ENCODE measurements around the gene KRT4. TPM values are rescaled to one million over a fixed set of nuclear protein-coding genes. Genes with fewer than 3 reads are reported as not detected.

KRT4 gene
- total and polyA plus RNA-seq, 2 experiments from 2014 or later = not detected

DNA sequence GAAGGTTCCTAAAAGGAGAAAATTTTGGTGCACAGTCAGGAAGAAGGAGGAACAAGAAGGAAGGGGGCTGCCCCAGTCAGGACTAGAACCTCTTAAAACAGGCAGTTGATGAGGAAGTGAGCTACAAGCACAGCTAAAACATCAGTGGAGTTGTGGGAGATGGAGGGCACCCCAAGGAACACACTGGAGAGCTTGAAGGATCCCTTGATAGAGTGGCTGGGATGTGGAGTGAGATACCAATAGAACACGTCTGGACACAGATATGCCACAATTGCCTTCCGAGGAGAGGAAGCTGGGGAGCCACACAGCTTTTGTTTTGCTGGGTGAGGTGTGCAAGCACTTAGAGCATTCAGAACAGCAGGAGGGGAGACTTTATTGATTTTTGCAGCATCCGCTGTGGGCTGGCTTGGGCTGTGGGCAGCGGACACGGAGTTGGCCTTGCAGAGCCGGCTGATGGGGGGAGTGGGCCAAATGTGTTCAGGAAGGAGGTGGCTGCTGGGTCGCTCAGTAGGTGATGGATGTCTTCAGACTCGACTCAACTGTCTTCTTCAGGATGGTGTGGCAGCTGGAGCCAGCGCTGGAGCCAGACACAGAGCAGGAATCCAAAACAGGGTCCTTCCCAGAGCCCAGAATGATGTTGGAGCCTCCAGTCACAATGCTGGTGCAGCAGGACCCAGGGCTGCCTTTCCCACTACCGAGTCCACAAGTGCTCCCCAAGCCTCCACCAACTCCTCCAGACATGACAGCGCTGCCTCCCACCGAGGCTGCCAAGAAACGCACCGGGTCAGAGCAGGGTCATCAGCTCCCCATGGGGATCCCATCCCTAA lies 24.9 kb upstream of the KRT4 start:
- no peak for DNase-seq (ENCODE audit: low spot score)
- H3K4me3 Mint-ChIP-seq = no peak overlapping the region
- no peaks in the 10 kb centered on the region for H3K36me3 ChIP-seq (ENCODE audit: insufficient read depth)

More for the DNA sequence above, 24.9 kb upstream of the KRT4 start:
- Histone ChIP-seq H2AFZ (no peak overlapping the region), H3K27ac (ENCODE audit: low read depth) (no peak overlapping the region), H3K27me3 (ENCODE audit: insufficient read depth) (no peaks in the 10 kb centered on the region), H3K4me2 (no peak overlapping the region), H3K79me2 (replicated peaks; ENCODE audit: insufficient read depth) (no peaks in the 10 kb centered on the region), H3K9me2 (ENCODE audit: insufficient read depth) (no peaks in the 10 kb centered on the region), H3K4me3 (no peak overlapping the region), H3K4me1 (ENCODE audit: insufficient read depth) (no peaks in the 10 kb centered on the region), H4K20me1 (replicated peaks; ENCODE audit: insufficient read depth) (no peaks in the 10 kb centered on the region), H3F3A (replicated peaks; ENCODE audit: low read depth) (no peaks in the 10 kb centered on the region)
- TF ChIP-seq, protein P1, sequence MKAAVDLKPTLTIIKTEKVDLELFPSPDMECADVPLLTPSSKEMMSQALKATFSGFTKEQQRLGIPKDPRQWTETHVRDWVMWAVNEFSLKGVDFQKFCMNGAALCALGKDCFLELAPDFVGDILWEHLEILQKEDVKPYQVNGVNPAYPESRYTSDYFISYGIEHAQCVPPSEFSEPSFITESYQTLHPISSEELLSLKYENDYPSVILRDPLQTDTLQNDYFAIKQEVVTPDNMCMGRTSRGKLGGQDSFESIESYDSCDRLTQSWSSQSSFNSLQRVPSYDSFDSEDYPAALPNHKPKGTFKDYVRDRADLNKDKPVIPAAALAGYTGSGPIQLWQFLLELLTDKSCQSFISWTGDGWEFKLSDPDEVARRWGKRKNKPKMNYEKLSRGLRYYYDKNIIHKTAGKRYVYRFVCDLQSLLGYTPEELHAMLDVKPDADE (IDR thresholded peaks at IDR 0.05) = no peak
- TF ChIP-seq, protein P2, sequence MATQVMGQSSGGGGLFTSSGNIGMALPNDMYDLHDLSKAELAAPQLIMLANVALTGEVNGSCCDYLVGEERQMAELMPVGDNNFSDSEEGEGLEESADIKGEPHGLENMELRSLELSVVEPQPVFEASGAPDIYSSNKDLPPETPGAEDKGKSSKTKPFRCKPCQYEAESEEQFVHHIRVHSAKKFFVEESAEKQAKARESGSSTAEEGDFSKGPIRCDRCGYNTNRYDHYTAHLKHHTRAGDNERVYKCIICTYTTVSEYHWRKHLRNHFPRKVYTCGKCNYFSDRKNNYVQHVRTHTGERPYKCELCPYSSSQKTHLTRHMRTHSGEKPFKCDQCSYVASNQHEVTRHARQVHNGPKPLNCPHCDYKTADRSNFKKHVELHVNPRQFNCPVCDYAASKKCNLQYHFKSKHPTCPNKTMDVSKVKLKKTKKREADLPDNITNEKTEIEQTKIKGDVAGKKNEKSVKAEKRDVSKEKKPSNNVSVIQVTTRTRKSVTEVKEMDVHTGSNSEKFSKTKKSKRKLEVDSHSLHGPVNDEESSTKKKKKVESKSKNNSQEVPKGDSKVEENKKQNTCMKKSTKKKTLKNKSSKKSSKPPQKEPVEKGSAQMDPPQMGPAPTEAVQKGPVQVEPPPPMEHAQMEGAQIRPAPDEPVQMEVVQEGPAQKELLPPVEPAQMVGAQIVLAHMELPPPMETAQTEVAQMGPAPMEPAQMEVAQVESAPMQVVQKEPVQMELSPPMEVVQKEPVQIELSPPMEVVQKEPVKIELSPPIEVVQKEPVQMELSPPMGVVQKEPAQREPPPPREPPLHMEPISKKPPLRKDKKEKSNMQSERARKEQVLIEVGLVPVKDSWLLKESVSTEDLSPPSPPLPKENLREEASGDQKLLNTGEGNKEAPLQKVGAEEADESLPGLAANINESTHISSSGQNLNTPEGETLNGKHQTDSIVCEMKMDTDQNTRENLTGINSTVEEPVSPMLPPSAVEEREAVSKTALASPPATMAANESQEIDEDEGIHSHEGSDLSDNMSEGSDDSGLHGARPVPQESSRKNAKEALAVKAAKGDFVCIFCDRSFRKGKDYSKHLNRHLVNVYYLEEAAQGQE (IDR thresholded peaks at IDR 0.05; ENCODE audit: unreplicated experiment) = no peak
- TF ChIP-seq ZNF114 (CRISPR knock-in tag; IDR thresholded peaks at IDR 0.05) (no peak), STAT1 (IDR thresholded peaks at IDR 0.05; ENCODE audit: unreplicated experiment) (no peak), POLR2AphosphoS5 (IDR thresholded peaks at IDR 0.05; ENCODE audit: low read depth) (no peak), NANOG (IDR thresholded peaks at IDR 0.05; ENCODE audit: borderline replicate concordance) (no peak), JUNB (IDR thresholded peaks at IDR 0.05; ENCODE audit: unreplicated experiment) (no peak), EZH2phosphoT487 (IDR thresholded peaks at IDR 0.05; ENCODE audit: unreplicated experiment) (no peak), ZNF331 (CRISPR knock-in tag; IDR thresholded peaks at IDR 0.05; ENCODE audit: low read depth) (no peak), CREB1 (CRISPR knock-in tag; IDR thresholded peaks at IDR 0.05; ENCODE audit: low read depth) (no peak), EZH2 (IDR thresholded peaks at IDR 0.05; ENCODE audit: low read depth, unreplicated experiment) (no peak)
- TF ChIP-seq, protein P3, sequence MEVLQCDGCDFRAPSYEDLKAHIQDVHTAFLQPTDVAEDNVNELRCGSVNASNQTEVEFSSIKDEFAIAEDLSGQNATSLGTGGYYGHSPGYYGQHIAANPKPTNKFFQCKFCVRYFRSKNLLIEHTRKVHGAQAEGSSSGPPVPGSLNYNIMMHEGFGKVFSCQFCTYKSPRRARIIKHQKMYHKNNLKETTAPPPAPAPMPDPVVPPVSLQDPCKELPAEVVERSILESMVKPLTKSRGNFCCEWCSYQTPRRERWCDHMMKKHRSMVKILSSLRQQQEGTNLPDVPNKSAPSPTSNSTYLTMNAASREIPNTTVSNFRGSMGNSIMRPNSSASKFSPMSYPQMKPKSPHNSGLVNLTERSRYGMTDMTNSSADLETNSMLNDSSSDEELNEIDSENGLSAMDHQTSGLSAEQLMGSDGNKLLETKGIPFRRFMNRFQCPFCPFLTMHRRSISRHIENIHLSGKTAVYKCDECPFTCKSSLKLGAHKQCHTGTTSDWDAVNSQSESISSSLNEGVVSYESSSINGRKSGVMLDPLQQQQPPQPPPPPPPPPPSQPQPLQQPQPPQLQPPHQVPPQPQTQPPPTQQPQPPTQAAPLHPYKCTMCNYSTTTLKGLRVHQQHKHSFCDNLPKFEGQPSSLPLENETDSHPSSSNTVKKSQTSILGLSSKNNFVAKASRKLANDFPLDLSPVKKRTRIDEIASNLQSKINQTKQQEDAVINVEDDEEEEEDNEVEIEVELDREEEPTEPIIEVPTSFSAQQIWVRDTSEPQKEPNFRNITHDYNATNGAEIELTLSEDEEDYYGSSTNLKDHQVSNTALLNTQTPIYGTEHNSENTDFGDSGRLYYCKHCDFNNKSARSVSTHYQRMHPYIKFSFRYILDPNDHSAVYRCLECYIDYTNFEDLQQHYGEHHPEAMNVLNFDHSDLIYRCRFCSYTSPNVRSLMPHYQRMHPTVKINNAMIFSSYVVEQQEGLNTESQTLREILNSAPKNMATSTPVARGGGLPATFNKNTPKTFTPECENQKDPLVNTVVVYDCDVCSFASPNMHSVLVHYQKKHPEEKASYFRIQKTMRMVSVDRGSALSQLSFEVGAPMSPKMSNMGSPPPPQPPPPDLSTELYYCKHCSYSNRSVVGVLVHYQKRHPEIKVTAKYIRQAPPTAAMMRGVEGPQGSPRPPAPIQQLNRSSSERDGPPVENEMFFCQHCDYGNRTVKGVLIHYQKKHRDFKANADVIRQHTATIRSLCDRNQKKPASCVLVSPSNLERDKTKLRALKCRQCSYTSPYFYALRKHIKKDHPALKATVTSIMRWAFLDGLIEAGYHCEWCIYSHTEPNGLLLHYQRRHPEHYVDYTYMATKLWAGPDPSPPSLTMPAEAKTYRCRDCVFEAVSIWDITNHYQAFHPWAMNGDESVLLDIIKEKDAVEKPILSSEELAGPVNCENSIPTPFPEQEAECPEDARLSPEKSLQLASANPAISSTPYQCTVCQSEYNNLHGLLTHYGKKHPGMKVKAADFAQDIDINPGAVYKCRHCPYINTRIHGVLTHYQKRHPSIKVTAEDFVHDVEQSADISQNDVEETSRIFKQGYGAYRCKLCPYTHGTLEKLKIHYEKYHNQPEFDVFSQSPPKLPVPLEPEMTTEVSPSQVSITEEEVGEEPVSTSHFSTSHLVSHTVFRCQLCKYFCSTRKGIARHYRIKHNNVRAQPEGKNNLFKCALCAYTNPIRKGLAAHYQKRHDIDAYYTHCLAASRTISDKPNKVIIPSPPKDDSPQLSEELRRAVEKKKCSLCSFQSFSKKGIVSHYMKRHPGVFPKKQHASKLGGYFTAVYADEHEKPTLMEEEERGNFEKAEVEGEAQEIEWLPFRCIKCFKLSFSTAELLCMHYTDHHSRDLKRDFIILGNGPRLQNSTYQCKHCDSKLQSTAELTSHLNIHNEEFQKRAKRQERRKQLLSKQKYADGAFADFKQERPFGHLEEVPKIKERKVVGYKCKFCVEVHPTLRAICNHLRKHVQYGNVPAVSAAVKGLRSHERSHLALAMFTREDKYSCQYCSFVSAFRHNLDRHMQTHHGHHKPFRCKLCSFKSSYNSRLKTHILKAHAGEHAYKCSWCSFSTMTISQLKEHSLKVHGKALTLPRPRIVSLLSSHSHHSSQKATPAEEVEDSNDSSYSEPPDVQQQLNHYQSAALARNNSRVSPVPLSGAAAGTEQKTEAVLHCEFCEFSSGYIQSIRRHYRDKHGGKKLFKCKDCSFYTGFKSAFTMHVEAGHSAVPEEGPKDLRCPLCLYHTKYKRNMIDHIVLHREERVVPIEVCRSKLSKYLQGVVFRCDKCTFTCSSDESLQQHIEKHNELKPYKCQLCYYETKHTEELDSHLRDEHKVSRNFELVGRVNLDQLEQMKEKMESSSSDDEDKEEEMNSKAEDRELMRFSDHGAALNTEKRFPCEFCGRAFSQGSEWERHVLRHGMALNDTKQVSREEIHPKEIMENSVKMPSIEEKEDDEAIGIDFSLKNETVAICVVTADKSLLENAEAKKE (CRISPR knock-in tag; IDR thresholded peaks at IDR 0.05) = no peak
- TF ChIP-seq, protein P4, sequence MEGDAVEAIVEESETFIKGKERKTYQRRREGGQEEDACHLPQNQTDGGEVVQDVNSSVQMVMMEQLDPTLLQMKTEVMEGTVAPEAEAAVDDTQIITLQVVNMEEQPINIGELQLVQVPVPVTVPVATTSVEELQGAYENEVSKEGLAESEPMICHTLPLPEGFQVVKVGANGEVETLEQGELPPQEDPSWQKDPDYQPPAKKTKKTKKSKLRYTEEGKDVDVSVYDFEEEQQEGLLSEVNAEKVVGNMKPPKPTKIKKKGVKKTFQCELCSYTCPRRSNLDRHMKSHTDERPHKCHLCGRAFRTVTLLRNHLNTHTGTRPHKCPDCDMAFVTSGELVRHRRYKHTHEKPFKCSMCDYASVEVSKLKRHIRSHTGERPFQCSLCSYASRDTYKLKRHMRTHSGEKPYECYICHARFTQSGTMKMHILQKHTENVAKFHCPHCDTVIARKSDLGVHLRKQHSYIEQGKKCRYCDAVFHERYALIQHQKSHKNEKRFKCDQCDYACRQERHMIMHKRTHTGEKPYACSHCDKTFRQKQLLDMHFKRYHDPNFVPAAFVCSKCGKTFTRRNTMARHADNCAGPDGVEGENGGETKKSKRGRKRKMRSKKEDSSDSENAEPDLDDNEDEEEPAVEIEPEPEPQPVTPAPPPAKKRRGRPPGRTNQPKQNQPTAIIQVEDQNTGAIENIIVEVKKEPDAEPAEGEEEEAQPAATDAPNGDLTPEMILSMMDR (conservative IDR thresholded peaks at IDR 0.05; ENCODE audit: low read depth in 2 of 2) = no peak; a peak in 1 of 4 replicates
- no peaks in the 10 kb centered on the region for H3K36me3 Mint-ChIP-seq (ENCODE audit: low read depth)
- no peaks in the 10 kb centered on the region for H3K4me1 Mint-ChIP-seq
- H3K27me3 Mint-ChIP-seq (ENCODE audit: insufficient read depth, low read depth, poor library complexity) = peaks cover 7% of the 10 kb centered on the region
- no peak for ATAC-seq
- H3K27ac Mint-ChIP-seq = no peak overlapping the region
- H3K9me3 Mint-ChIP-seq = no peaks in the 10 kb centered on the region
